GM21737 (cell line): ENCODE results near the gene LRRK2.
"Not testable (repeated sequence)": the region's sequence is repeated elsewhere in the genome, so short reads cannot be mapped to it uniquely, and the experiment has no call there.

Source experiments
- ATAC-seq: cut with Tn5 transposase; IDR thresholded peaks from one replicate; pipeline ENCODE4 v1.9.1; 2021; ENCODE audit warnings: mild to moderate bottlenecking, moderate library complexity; ENCODE audit not compliant: unreplicated experiment

LRRK2 gene

DNA sequence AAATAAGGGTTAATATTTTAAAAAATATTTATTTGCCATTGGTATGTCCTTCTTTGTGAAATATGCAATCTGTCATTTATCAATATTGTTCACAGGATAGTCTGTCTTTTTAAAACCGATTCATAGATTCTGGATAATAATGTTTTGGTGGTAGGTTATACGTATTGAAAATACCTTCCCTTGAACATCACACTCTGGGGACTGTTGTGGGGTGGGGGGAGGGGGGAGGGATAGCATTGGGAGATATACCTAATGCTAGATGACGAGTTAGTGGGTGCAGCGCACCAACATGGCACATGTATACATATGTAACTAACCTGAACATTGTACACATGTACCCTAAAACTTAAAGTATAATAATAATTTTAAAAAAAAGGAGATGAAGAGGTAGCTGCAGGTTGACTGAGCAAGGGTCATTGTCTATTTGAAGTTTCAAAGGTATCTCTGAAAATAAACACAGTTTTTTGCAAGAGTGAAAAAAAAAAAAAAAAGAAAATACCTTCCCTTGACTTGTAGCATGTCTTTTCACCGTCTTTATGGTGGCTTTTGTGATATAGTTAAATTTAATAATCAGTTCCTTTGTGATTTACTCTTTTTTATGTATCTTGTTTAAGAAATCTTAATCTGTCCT lies 19.8 kb downstream of the LRRK2 start:
- not testable (repeated sequence) for ATAC-seq

DNA sequence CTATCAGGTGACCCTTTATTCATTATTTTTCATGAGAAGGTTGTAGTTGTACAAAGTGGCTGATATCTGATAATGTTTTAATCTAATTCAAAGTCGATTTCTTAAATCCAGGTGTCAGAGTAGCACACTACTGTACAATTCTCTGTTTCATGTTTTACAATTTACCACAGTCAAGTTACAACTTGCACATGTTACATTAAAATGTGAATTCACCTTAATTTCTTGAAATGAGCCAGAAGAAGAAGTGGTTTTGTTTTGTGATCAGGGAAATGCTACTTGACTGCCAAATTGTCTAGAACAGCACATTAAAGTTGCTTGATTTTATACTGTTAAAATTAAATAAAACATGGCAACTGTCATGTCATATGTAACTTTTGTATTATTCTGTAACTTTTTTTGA lies 23.2 kb downstream of the LRRK2 start:
- ATAC-seq: no peak

DNA sequence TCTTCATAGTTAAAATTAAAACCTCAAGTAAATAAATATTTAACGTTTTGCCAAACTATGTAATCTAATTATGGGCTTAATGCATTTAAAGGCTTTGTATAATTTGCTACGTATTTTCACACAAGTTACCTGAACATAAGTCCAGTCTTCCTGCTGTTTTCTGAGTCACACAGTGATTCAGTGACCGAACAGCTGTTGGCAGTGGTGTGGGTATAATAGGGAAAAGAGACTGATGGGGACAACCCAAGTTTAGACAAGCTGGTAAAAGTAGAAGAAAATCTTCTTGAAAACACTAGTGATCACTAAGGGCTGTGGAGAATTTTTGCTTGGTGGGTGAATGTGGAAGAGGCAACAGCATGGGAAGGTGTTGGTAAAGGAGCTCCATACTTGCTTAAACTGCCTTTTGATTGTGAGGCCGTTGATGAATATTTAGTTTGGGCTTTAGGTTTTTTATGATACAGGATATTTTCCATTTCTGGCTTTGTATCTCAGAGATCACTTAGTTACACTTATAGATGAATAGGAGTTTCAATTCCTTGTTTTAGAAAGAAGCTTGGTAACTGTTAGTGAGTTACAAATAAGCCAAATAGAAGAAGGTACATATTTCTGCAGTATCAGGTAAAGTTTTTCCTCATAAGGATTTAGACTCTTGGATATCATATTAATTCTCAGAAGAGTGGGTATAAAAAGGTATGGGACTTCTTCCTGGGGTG lies 23.9 kb downstream of the LRRK2 start:
- no peak for ATAC-seq

DNA sequence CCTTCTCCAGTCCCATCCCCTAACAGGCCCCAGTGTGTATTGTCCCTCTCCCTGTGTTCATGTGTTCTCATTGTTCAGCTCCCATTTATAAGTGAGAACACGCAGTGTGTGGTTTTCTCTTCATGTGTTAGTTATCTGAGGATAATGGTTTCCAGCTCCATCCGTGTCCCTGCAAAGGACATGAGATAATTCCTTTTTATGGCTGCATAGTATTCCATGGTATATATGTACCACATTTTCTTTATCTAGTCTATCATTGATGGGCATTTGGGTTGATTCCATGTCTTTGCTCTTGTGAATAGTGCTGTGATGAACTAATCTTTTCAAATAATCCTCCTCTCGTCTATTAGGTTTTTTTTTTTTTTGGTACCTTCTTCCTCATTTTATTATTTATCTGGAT lies 25.9 kb downstream of the LRRK2 start:
- not testable (repeated sequence) for ATAC-seq

DNA sequence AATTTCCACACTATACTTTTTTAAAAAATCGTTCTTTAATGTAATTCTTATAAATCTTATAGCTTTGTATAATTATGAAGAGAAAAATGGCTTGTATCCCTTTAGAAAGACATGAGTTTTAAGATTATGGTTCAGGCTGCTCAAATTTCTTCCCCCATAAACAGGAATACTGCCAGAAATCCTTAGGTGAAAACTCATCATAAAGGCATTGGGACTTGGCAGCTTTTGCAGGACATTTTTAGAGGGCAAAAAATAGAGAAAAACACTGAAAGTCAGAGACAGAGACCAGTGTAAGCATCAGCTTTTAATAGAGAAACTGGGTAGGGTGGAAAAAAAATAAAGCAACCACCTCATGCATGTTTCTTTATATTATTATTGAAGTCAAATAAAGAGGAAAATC lies 29.1 kb downstream of the LRRK2 start:
- no peak for ATAC-seq

DNA sequence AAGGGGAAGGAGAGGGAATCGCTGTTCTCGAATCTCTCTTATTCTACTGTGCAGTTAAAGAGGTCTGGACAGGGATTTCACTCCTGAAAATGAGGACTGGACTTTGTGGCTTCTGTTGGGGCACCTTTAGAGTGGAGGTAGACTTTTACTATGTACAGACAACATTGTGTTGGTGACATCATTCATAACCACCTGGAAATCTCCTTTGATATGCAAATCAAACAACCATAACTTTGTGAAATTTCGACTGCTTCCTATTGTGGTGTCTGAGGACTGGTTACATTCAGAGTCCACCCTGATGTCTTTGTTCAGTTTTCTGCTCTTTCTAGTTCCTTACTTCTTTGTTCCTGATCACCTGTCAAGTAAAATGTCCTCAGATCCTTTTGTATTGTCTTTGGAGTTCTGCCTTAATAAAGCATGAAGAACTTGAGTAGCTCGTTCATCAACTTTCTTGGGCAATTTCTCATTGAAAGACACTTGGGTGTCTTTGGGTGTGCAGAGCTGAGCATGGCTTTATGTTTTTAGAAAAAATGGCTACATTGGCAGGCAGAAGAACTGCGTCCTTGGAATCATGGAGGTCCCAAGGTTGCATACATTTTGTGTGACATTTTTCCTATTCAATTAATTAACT lies 29.8 kb downstream of the LRRK2 start:
- ATAC-seq: no peak

DNA sequence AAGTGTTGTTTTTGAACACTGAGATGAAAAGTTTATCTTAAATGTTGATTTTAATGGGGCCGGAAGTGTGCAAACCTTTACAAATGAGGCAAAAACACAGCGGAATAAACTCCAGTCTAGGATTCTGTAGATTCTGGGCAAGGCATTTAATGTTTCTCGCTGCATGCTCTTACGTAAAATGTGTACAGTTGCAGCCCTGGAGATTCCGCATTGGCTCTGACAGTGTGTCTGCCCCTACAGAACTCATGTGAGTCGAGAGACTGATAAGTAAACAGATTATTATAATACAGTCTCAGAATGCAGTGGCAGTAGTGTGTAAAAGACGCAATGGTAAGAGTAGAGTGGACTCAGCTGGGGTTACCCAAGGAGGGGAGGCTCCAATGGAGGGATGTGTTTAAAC lies 33.6 kb downstream of the LRRK2 start:
- ATAC-seq: no peak

DNA sequence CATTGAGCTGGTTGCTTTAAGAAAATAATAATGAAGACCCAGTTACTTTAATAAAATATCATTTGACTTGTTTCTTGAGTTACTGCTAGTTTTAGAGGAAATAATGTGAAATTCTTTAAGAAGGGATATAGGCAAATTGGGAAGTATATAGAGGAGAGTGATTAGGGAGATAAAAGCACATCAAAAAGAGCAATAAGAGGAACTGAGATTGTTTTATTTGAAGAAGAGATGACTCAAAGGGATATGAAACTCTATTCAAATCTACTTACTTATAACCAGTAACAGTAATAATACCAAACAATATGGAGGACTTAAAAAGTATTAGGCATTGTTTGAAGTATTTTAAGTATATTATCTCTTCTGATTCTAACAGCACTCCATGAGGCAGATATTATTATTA lies 37.1 kb downstream of the LRRK2 start:
- ATAC-seq: peak; percentile 71

DNA sequence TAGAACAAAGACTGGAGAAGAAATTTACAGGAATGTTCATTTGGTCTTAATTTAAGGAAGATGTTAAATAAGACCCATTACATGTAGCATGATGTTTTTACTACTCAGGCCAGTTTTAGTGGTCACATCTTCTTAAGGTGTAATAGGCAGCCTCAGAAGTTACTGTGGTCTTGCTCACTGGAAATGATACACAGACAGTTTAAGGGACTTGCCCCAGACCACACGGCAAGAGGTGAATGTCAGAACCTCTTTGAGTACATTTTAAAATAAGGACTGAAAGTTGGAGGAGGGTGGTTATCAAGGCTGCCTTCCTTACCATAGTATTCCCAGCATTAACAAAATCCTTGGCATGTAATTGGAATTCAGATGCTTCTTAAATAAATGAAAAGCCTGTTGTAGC lies 37.9 kb downstream of the LRRK2 start:
- ATAC-seq: peak; percentile 80

DNA sequence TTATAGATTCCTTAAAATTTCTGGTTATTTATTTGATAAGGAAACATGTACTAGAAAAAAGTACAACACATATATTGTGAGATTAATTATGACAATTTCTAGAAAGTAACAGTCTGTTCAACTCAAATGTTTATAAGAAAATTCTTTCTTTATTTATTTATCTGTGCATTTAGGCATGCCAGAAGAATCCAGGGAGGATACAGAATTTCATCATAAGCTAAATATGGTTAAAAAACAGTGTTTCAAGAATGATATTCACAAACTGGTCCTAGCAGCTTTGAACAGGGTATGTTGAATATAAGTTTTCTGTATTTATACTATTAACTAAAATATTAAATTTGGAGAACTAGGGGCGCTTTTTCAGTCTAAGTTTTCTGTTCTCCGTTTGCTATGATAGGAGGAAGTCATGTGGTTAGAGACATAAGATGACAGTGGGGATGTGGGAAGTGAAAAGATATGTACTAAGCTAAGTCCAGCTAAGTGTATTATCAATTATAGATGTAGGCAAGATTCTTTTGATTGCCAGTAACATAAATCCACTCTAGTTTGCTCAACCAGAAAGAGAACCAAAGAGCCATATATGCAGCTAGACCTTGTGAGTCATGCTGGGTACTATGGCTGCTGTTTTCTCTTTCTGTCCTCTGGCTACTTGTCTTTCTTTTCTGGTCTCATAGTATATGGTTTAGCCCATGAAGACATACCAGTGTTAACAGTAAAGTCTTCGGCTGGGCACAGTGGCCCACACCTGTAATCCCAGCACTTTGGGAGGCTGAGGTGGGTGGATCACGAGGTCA lies 39.0 kb downstream of the LRRK2 start:
- no peak for ATAC-seq

DNA sequence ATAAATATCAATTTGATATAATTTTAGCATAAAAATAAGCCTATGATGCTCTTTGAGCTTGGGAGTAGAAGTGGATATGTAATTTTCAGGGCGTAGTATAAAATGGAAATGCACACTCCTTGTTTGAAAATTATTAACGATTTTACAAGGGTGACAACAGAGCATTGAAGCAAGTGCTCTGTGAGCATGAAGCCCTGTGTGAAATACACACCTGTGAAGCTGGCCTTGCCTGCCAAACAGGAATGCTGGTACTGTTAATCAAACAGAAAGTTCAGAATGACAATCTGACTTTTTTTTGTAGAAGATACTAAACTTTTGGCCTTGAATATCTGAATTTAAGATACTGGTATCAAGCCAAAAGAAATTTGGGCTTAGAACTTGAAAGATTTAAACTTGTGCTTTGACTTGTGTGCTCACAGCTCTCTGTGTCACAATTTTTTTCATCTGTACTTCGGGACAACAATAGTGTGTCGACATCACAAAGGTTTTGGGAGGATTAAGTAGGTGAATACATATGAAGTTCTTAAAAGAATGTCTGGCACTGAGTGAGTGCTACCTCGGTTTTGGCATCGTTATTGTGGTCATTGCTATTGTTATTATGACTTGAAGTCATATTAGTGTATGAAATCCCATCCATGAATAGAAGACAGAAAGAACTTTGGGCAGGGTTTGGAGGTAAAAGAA lies 47.3 kb downstream of the LRRK2 start:
- ATAC-seq: no peak

DNA sequence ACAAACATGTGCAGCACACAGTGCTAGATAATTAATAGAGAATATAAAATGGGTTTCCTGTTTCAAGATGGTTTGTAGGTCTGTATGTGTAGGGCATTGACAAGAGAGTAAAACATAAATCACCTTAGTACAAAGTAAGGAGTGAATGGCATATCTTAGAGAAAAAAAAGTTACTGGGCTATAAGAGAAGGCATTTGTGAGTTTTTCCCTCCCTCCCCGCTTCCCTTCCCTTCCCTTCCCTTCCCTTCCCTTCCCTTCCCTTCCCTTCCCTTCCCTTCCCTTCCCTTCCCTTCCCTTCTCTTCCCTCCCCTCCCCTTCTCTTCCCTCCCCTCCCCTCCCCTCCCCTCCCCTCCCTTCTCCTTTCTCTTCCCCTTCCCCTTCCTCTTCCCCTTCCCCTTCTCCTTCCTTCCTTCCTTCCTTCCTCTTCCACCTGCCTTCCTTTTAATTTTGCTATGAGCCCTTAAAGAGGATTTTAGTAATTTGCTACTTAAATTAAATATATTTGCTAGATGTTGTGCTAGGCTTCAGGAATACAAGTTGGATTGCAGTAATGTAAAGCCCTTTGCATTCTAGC lies 57.1 kb downstream of the LRRK2 start:
- ATAC-seq: no peak

DNA sequence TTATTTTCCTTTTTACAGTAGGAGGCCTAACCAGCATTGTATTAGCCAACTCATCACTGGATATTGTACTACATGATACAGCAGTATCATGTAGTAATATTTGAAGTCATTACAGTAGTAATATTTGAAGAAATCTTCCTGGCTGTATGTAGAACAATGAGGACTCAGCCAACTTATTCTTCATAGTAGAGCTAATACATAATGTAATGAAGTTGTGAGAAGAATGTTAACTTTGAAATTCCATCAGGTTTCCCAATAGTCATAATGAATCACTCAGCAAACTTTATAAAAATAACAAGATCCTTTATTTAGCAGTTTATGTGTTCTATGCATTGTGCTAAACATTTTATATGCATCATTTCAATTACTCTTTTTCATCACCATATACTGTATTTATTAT lies 61.8 kb downstream of the LRRK2 start:
- no peak for ATAC-seq

DNA sequence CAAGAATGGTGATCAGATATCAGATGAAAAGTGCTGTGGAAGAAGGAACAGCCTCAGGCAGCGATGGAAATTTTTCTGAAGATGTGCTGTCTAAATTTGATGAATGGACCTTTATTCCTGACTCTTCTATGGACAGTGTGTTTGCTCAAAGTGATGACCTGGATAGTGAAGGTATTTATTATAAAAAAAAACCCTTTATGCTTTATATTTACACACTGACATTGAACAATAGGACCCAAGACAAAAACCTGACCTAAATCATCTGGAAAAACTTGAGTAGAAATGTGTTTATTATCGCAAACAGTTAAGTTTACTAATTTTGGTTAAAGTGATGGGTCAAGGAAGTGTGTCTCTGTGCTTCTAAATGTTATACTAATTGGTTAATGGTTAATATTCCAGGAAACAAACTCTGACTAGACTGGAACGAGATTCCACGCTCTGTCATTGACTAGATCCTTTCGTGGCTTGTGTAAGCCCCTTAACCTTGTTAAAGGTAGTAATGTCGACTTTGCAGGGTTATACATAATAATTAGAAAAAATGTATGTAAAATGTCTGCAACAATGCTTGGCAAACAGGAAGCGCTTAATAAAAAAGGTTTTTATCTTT lies 62.7 kb downstream of the LRRK2 start:
- ATAC-seq: no peak

DNA sequence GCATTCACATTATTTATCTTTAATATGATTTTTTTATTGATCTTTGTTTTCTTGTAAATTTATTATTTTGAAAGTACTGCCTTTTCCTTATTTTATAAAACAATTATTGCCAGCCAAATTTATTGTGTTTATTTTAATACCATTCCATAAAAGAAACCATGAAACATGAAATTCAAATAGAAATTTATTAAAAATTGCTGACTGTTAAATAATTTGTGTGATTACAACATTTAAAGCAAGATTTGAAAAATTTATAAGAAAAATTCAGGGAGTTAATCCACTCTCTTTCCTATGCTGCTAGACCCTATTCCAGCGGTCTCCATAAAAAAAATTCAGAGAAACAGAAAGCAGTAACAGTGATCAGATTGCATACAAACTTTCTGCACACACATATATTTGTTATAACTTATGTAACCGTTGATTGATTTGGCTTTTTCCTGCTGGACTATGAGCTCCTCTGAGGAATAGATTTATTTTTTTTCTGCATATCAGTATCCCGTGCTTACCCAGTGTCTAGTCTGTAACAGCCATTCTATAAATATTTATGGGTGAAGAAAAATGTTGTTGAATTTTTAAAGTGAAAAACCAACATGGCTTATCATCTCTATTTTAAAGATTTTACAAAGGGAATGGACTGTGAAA lies 68.1 kb downstream of the LRRK2 start:
- no peak for ATAC-seq

DNA sequence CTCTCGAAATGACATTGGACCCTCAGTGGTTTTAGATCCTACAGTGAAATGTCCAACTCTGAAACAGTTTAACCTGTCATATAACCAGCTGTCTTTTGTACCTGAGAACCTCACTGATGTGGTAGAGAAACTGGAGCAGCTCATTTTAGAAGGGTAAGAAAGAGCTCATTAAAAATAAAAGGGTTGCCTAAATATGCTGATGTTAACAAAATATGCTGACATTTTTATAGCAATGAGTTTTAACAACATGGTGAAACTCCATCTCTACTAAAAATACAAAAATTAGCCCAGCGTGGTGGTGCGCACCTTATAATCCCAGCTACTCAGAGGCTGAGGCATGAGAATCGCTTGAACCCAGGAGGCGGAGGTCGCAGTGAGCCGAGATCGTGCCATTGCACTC lies 73.5 kb downstream of the LRRK2 start:
- no peak for ATAC-seq

DNA sequence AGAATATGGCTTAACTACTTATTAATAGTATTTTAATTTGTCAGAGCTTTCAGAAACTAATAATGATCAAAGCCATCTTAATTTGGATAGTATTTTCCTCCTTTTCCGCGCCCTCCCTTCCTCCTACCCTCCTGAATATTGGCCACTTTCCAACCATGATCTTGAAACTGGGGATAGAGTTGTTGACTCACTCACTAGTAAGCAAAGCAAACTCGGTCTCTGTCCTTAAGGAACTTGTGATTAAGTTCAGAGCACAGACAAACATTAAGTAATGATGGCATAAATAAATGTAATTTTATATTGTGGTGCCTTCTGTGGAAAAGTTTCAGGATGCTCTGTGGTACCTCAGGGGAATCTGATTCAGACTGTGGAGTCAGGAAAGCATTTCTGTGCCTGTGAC lies 75.7 kb downstream of the LRRK2 start:
- ATAC-seq: no peak

DNA sequence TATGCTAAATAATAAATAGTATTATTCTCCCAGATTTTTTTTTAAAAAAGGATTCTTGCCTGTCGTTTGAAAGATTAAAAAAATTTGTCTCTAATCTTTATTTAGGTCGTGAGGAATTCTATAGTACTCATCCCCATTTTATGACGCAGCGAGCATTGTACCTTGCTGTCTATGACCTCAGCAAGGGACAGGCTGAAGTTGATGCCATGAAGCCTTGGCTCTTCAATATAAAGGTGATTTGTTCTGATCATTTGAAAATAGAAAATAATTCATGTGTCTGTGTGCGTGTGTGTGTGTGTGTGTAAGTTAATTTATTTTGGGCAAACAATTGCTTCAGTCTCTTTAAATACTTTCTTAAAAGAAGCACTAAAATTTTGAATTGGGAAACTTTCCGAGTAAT lies 84.2 kb downstream of the LRRK2 start:
- no peak for ATAC-seq

DNA sequence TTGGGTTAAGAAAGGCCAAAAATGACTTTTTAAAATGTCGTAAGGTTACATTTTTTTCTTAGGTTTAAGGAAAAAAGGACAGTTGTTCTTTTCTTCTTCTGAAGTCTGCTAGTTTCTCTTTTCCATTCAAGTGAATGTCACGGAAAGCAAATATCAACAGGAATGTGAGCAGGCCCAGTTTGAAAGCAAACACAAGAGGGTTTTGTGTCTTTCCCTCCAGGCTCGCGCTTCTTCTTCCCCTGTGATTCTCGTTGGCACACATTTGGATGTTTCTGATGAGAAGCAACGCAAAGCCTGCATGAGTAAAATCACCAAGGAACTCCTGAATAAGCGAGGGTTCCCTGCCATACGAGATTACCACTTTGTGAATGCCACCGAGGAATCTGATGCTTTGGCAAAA lies 85.4 kb downstream of the LRRK2 start:
- ATAC-seq: no peak

DNA sequence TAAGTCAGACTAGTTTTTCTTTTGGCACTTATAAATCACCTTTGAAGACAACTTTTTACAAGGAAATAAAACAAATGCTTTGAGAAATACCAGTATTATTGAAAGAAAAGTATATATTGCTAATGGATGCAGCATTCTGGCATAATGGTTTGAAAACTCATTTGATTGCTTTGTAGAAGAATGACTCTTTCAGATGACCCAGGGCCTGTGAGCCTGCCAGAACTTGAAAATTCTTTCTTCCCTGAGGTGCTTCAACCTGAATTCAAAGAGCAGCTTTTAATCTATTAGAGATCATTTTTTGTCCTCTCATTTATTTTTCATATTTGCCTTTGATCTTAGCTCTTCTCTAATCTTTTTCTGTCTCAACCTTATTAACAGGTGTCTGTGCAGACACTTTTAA lies 87.4 kb downstream of the LRRK2 start:
- no peak for ATAC-seq
